ENCODE results near the gene LHX3. TPM values are rescaled to one million over a fixed set of nuclear protein-coding genes. Genes with fewer than 3 reads are reported as not detected.
A peak's percentile ranks its signal among the peaks of the same experiment; 100 is the strongest.

The LHX3 gene
- total and polyA plus RNA-seq, 2 donors (not counting 1 experiment from before 2014, with no cell fraction given) = 0.07 to 0.30 TPM

DNA sequence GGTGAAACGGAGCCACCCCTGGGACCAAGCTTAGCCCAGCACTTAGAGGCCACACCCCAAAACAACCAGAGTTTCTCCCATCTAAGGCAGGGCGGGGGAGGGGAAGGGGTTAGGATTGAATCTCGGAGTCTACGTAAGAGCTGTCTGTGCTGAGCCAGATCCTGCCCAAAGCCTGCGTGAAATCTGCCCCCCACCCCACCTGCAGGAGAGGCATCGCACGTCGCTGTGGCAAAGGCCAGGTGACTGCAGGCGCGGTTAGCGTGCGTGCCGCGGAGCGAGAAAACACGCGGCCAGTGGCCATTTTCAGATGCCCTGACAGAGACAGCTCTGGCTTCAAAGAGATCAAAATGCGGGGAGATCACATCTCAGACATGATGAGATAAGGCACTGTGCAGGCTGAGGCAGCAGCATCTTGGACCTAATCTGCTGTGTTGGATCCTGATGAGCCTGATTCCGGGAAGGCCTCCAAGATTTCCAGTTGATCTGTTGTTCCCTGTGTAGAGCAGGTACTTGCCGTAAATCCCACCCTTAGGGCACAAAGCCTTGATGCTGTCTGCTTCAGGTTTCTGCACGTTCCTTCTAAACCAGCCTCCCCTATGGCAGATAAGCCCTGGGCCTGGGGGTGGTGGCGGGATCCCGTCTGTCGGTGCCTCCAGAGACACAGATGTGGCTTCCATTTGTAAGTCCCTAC, 43.2 kb upstream of the LHX3 start:
- 97% methylated on average over 22 of the region's 24 CpGs for WGBS (ENCODE audit: insufficient coverage)

More for the DNA sequence above, 43.2 kb upstream of the LHX3 start:
- H3K27me3 Mint-ChIP-seq = no peaks in the 10 kb centered on the region
- ATAC-seq (ENCODE audit: low read depth) (no peak), DNase-seq (no peak)
- Histone ChIP-seq H3K4me1 (ENCODE audit: control insufficient read depth in 2 of 2, insufficient read depth in 2 of 2, low read length in 2 of 2) (peaks cover 20 to 25% of the 10 kb centered on the region in 2 donors), H3K36me3 (replicated peaks in 1 of 2; ENCODE audit: control extremely low read depth in 1 of 2, control insufficient read depth in 1 of 2, extremely low read depth in 1 of 2, insufficient read depth in 2 of 2, low read length in 1 of 2) (no peaks in the 10 kb centered on the region), H3K79me2 (ENCODE audit: control insufficient read depth, insufficient read depth, low read length) (peaks cover 14% of the 10 kb centered on the region), H3K27me3 (replicated peaks in 1 of 4; ENCODE audit: control extremely low read depth in 1 of 4, control insufficient read depth in 3 of 4, insufficient read depth in 4 of 4, low read length in 3 of 4) (no peaks in the 10 kb centered on the region), H2AFZ (ENCODE audit: insufficient read depth, low read depth, low read length, poor library complexity, severe bottlenecking) (no peak overlapping the region), H4K20me1 (ENCODE audit: control insufficient read depth, insufficient read depth, low read length, poor library complexity, severe bottlenecking) (peaks cover 11% of the 10 kb centered on the region), H3K4me3 (ENCODE audit: control extremely low read depth in 1 of 5, extremely low read depth in 1 of 5, insufficient read depth in 1 of 5, low read depth in 2 of 5, low read length in 4 of 5) (no peak overlapping the region), H3K4me2 (replicated peaks; ENCODE audit: low read depth, low read length, poor library complexity, severe bottlenecking) (no peak overlapping the region), H3K9ac (ENCODE audit: low read length) (no peak overlapping the region), H3K27ac (ENCODE audit: low read length in 2 of 2) (no peak overlapping the region), H3K9me3 (ENCODE audit: control extremely low read depth in 1 of 3, control insufficient read depth in 2 of 3, insufficient read depth in 1 of 3, low read length in 2 of 3) (no peaks in the 10 kb centered on the region)
- ChIA-PET POLR2A (no interaction called here), CTCF (interaction anchor here (0.6 to 1.2 kb wide), 2 partner anchors 35 to 281 kb away, joined by 3 to 5 read pairs; no protein-coding TSS in a partner anchor)
- H3K9me3 Mint-ChIP-seq (ENCODE audit: insufficient read depth) = no peaks in the 10 kb centered on the region
- TF ChIP-seq EZH2 (IDR thresholded peaks at IDR 0.05; ENCODE audit: borderline replicate concordance, insufficient read depth, low read depth, low read length, poor library complexity, severe bottlenecking) (no peak), CTCF (IDR thresholded peaks at IDR 0.05) (no peak)
- H3K4me1 Mint-ChIP-seq = peaks cover 24% of the 10 kb centered on the region
- H3K27ac Mint-ChIP-seq = peak overlapping the region; percentile 26
- intact Hi-C loops (cut with micrococcal nuclease) = loop anchor here (10.0 kb wide), 1 partner anchor 283 kb away; the partner anchor contains the start of gene UBAC1
- no peak overlapping the region for H3K4me3 Mint-ChIP-seq

All from B cell (primary cell).